GM18508 (cell line): ENCODE measurements around the gene OPRL1.
"Not testable (repeated sequence)": the region's sequence is repeated elsewhere in the genome, so short reads cannot be mapped to it uniquely, and the experiment has no call there.

ENCODE experiments used
- ATAC-seq: cut with Tn5 transposase; IDR thresholded peaks from one replicate; pipeline ENCODE4 v1.9.1; 2021; ENCODE audit warnings: moderate number of reproducible peaks; ENCODE audit not compliant: insufficient read depth, unreplicated experiment

The OPRL1 gene

DNA sequence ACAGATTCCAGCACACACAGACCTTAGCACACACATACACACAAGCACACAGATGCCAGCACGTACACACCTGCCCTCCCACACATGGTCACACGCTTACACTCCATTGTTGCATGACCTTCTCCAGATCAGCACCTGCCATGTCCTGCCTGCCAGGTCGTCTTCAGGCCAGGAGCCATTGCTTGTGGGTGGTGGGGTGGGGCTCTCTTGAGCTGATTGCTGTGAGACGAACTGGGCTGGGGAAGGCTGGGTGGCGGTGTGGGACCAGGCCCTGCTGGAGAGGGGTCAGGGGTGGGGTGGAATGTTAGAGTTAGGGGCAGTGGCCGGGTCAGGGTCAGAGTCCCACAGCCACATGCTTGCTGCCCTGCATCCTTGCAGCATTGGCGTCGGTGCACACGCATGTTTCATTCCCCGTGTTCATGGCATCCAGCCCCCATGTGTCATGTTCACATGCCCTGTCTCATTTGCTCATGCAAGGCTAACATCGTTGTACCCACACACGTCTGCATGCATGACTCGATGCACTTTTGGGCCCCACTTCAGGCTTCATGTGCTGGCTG, 34.0 kb downstream of the OPRL1 start:
- ATAC-seq: no peak

DNA sequence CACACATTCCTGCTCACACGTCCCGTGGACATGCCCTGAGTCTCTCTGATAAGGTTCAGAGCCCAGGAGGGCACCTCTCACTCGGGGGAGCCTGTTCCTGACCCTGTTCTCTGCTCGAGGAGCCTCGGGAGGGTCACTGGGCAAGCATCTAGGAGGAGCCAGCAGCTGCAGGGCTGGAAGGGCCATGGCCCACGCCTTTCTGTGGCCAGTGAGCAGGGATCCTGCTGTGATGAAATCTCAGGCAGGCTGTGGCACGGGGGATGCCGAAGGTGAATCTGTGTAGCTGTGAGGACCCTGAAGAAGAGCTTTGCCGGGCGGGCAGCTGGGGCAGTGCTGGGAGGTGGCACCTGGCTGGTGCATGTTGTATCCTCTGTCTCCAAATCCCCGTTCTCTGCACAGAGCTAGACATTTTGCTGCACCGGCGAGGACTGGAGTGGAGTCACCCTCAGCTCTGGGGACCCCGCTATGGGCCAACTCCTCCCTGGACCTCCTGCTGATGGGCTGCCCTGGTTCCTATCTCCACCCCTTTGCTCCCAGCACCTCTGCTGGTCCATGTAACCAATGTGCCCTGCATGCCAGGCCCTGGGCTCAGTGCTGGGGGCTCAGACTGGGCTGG, 34.6 kb downstream of the OPRL1 start:
- no peak for ATAC-seq

DNA sequence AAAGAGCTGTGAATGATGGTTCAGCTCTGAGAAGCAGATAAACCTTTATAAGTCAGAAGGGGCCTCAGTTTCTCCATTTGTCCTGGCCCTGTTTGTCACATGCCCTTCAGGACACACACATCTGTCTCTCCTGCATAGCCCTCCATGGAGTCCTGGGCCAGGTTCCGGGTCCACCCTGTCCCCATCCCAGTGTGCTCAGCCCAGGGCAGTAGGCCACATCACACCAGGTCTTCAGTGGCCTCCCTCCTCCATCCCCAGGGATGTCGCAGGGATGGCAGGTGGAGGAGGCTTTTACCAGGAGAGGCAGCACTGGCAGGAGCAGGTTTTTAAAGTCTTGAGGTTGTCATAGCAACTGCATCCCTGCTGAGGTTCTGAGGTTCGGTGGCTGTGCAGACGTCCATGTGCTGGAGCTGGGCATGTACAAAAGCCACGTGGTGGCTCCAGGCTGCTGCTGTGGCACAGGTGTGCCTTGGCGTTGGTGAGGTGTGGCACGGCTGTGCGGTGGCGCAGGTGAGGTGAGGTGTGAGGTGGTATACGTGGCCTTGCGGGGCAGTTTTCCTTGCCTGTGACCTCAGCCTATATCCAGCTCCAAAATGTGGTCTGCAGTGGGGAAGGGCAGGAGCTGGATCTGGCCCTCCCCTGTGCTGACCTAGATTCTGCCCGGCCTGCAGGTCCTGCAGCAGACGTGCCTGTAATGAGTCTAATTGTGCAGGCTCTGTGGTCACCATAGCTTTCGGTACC, 35.5 kb downstream of the OPRL1 start:
- no peak for ATAC-seq

DNA sequence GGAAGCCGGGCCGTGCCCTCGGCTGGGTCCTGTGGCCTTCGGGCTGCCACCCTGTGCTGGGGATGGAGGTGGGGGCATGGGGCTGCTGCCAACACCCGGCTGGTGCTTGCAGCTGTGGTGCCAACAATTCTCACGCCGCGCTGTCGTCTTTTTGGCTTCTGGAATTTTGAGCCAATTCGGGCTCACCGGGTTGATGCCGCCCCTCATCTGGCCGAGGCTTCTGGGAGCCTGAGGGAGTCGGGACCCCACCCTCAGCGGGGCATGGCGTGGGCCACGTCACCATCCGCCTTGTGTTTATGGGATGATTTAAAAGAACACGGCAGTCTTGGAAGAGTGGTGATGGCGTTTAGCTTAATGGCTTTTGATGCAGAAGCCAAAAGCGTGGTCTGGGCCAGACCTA, 36.1 kb downstream of the OPRL1 start:
- no peak for ATAC-seq

DNA sequence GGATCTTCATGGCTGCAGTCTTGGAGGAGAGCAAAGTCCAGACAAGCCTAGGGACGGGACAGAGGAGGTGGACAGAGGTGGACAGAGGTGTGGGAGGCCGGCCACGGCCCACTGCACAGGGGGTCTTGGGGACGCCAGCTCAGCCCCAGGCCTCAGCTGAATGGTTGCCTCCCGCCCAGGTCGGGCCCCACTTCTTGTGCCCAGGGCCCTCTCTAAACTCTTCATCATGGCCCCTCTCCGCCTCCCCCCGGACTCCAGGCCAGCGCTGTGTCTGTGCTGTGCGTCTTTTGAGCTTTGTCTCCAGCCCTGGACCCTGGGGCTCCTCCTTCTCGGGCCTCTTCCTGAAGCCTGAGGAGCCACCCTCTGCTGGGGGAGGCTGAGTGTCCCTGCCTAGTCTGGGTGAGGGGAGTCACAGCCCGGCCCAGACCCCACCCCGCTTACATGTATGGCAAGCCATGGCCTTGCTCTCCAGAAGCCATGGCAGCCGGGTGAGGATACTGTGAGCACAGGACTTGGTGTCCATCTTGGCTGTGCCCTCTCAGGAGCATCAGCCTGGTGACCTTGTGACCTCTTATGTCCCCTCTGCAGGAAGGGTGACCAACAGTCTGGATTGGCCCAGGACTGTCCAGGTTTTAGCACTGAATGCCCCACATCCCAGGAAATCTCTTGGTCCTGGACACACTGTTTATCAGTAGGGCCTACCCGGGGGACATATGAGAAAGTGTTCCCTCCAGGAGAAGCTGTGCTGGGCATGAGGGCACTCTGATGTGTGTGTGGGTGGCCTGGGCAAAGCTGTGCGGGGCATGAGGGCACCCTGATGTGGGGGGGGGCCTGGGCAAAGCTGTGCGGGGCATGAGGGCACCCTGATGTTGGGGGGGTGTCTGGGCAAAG, 36.9 kb downstream of the OPRL1 start:
- no peak for ATAC-seq

DNA sequence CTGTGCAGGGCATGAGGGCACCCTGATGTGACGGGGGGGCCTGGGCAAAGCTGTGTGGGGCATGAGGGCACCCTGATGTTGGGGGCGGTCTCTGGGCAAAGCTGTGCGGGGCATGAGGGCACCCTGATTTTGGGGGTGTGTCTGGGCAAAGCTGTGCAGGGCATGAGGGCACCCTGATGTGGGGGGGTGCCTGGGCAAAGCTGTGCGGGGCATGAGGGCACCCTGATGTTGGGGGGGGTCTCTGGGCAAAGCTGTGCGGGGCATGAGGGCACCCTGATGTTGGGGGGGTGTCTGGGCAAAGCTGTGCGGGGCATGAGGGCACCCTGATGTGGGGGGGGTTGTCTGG, 37.5 kb downstream of the OPRL1 start:
- not testable (repeated sequence) for ATAC-seq

DNA sequence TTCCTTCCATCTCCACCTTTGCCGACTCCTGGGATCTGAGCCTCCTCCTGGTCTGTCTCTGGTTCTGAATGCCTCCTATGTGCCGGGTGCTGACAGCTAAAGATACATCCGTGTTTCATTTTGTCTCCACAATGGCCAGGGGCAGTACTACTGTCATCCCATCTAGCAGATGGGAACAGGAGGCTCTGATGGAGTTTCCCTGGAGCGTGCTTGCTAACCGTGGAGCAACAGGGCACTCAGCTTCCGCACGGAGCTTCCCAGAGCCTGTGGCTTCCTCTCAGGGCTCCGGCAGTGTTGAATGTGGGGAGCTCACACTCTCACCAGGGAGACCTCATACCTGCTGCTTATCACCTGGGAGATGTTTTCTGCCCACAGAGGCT, 39.4 kb downstream of the OPRL1 start:
- no peak for ATAC-seq

DNA sequence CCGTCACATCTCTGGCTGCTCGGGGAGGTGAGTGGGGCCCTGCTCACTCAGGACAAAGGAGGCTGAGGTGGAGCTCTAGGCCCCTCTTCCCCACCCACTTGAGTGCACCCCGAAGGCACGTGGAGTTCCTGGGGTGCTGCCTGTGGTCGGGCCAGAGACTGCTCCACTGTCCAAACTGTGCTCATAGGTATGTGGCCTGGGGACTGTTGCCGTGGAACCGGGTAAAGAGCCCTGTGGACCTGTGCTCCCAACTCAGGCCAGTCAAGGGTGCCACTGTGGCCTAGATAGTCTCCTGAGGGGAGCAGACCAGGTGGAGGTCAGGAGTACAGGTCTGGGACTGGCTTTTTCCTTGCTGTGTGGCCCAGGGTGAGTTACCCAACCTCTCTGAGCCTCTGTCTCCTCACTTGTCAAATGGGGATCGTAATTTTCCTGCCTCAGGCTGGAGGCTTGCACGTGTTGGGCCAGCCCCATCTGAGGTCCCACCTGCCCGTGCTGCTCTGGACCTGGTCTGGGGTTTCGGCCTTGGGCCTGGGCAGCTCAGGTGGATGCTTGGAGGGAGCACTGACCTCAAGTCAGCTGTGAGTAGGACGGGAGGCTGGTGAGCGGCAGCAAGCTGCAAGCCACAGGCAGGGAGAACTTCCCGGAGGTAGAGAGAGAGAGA, 39.9 kb downstream of the OPRL1 start:
- ATAC-seq: no peak

DNA sequence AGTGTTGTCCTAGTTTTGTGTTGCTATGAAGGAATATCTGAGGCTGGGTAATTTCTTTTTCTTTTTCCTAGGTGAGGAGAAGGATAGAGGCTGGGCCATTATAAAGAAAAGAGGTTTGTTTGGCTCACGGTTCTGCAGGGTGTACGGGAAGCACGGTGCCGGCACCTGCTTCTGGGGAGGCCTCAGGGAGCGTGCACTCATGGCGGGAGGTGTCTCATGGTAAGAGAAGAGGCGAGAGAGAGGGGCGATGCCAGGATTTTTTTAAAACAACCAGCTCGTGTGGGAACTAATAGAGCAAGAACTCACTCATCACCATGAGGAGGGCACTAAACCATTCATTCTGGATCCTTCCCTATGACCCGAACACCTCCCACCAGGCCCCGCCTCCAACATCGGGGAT, 41.7 kb downstream of the OPRL1 start:
- ATAC-seq: no peak

DNA sequence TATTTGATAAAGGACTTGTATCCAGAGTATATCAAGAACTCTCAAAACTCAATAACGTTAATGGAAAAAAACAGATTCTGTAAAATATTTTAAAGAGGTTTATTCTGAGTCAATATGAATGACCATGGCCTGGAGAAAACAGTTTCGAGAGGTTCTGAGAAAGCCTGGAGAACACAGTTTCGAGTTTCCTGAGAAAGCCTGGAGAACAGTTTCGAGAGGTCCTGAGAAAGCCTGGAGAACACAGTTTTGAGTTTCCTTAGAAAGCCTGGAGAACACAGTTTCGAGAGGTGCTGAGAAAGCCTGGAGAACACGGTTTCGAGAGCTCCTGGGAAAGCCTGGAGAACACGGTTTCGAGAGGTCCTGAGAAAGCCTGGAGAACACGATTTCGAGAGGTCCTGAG, 43.0 kb downstream of the OPRL1 start:
- not testable (repeated sequence) for ATAC-seq

DNA sequence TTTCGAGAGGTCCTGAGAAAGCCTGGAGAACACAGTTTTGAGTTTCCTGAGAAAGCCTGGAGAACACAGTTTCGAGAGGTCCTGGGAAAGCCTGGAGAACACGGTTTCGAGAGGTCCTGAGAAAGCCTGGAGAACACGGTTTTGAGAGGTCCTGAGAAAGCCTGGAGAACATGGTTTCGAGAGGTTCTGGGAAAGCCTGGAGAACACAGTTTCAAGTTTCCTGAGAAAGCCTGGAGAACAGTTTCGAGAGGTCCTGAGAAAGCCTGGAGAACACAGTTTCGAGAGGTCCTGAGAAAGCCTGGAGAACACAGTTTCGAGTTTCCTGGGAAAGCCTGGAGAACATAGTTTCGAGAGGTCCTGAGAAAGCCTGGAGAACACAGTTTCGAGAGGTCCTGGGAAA, 43.6 kb downstream of the OPRL1 start:
- ATAC-seq: not testable (repeated sequence)

DNA sequence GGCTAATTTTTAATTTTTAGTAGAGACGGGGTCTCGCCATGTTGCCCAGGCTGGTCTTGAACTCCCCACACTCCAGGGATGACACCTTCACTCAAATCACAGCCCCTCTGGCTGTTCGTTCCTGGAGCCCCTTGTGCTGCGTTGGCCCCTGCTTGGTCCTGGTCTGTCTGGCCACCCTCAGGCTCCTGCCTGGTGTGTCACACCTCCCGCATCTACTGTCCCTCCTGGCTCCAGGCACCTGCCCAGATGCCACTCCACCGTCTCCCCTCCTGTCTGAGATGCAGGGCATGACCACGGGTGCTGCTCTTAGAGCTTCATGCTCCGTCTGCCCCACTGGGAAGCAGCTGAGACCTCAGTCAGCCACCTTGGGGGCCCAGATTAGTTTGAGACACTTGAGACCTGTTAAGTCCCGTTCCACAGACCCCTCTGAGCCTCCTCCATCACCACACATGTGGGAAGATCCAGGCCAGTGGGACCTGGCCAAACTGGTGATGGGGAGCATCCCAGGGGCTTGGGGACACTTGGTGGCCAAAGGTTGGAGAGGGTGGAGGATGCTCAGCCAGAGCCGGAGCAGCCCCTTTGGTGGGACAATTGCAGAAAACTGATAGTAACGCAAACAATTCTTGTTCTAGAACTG, 49.4 kb downstream of the OPRL1 start:
- ATAC-seq: no peak

DNA sequence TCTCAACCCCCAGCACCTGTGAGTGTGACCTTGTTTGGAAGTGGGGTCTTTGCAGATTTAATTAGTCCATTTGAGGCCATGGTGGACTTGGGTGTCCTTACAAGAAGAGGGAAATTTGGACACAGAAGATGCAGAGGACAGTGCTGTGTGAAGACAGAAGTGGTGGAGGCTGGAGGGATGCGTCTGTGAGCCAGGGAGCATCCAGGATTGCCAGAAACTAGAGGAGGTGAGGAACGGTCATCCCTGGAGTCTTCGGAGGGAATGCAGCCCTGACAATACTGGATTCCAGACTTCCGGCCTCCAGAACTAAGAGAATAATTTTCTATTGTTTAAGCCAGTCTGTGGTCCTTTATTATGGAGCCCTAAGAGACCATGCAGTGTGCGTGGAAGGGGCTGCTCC, 50.4 kb downstream of the OPRL1 start:
- ATAC-seq: no peak

DNA sequence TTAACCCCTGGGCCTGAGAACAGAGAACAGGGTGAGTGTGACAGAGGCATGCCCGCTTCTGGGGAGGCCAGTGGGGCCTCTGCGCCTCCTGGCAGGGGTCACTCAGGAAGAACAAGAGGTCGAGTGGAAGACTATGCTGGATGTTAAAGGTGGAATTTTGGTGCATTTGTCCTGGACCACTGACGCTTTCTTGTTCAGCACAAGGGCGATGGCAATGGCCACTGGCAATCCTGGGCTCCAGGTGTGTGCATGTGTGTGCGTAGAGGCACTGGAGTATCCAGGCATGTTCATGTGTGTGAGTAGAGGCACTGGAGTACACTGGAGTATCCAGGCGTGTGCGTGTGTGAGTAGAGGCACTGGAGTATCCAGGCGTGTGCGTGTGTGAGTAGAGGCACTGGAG, 51.0 kb downstream of the OPRL1 start:
- no peak for ATAC-seq

DNA sequence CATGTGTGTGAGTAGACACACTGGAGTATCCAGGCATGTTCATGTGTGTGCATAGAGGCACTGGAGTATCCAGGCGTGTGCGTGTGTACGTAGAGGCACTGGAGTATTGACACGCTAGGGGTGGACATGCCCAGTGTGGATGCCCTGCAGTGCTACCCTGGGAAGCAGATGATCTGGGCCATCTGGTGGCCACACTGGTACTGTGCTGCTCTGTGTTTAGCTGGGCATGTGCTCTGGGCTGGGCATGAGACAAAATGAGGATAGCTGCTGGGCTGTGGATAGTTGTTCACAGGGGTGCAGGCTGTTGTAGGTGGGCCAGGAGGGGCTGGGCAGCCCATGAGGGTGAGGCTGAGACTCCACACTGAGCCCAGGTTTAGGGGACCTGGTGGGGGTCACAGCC, 51.5 kb downstream of the OPRL1 start:
- no peak for ATAC-seq

DNA sequence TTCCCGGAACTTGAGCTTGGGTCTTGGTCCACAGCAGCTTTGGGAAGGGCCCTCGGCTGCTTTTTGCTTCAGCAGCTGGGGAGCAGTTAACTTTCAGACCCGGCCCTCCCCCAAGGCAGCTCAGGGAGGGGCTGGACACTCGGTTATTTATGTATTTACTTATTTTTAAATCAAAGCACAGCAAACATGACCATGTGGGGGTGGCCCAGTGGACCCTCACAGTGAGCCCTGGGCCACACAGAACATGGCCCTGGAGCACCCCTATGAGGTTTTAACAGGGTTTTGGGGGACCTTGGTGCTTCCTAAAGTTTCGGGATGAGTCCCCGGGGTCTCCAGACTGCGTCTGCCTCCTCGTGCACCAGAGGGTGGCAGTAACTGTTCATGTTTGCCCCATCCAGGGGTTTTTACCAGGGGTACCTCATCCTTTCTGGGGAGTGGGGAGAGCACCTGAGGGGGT, 54.1 kb downstream of the OPRL1 start:
- ATAC-seq: no peak

DNA sequence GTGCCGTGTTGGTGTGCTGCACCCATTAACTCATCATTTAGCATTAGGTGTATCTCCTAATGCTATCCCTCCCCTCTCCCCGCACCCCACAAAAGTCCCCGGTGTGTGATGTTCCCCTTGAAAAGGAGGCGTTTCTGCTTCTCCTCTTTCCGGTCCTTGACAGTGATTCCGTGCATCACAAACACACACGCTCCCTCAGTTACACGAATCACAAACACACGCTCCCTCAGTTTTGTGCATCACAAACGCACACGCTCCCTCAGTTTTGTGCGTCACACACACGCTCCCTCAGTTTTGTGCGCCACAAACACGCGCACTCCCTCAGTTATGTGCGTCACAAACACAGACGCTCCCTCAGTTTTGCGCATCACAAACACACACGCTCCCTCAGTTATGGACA, 54.9 kb downstream of the OPRL1 start:
- ATAC-seq: not testable (repeated sequence)

DNA sequence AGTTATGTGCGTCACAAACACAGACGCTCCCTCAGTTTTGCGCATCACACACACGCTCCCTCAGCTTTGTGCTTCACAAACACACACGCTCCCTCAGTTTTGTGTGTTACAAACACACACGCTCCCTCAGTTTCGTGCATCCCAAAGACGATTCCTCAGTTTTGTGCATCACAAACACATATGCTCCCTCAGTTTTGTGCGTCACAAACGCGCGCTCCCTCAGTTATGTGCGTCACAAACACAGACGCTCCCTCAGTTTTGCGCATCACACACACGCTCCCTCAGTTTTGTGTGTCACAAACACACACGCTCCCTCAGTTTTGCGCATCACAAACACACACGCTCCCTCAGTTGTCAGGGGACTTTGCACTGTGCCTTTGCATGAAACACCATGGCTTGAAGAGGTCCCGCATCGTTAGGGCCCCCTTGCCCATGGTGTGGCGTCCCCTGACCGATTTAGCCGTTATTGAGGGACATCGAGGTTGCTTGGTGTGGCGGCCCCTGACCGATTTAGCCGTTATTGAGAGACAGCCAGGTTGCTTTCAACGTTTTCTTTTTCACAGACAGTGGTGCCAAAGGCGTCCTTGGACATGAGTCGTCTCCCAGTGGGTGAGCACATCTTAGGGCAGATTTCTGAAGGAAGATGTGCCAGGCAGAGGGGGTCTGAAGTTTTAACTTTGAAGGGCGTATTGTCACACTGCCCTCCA, 56.3 kb downstream of the OPRL1 start:
- no peak for ATAC-seq

DNA sequence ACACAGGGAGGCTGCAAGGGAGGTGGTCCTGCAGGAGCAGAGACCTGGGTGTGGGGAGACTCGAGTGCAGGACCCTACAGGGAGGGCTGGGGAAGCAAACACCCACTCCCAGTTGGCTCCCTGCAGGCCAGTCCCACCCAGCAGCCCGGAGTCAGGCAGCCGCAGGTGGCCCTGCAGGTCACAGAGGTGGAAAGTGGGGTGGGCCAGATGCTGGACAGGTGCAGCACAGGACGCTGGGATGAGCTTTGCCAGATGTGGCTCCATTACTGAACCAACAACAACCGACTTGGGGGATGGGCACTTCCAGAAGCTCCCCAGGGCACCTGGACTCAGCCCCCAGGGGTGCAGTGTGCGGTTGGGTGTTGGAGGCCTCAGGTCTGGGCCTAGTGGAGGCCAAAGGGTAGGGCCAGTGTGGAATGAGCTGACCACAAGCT, 57.7 kb downstream of the OPRL1 start:
- no peak for ATAC-seq
